GM18870 (cell line): ENCODE data around the gene KDM4E.
A peak's percentile ranks its signal among the peaks of the same experiment; 100 is the strongest.
"Not testable (repeated sequence)": the region's sequence is repeated elsewhere in the genome, so short reads cannot be mapped to it uniquely, and the experiment has no call there.

ENCODE experiments used
- ATAC-seq: cut with Tn5 transposase; IDR thresholded peaks from one replicate; pipeline ENCODE4 v1.9.1; 2021; ENCODE audit warnings: moderate library complexity; ENCODE audit not compliant: unreplicated experiment

The KDM4E gene

GRCh38 chr11:95049122-95049521 is 24.1 kb downstream of the KDM4E start, which contains the start of gene KDM4F:
Gene KDM4F, plus strand, starts transcription at chr11:95049422.
- not testable (repeated sequence) for ATAC-seq

- no peak for ATAC-seq
These were observed 25.6 kb downstream of the KDM4E start for GRCh38 chr11:95050595-95051202.

DNA sequence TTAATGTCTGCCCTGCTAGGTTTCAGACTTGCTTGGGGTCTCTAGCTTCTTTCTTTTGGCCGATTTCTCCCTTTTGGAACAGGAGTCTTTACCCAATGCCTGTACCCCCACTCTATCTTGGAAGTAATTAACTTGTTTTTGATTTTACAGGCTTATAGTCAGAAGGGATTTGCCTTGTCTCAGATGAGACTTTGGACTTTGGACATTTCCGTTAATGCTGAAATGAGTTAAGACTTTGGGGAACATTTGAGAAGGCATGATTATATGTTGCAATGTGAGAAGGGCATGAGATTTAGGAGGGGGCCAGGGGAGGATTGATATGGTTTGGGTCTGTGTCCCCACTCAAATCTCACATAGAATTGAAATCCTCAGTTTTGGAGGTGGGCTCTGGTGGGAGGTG is 29.3 kb downstream of the KDM4E start:
- no peak for ATAC-seq

DNA sequence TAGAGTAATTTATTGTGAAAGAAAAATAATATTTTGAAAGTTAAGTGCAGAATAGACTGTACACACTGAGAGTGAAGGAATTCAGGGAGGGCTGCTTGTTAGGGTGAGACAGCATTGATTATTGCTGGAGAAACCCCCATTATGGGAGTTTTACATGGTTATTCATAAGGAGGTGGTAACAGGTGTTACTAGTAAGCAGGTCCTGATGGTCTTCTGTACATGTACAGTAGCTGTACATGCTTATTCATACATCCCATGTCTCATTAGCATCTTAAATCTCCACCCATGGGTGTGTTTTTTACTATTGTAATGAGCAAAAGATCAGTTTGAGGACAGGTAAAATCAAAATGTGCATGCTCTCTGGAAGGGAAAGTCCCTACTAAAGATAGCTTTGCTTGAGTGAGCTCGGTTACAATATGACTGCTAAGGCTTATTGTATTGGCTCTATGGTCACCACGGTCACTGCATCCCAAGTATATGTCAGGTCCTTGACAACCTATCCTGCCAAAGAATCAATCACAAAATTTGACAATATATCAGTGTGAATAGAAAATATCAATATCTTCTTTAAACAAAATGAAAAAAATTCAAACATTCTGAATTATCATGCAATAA is 30.3 kb downstream of the KDM4E start:
- peak; percentile 97 for ATAC-seq

DNA sequence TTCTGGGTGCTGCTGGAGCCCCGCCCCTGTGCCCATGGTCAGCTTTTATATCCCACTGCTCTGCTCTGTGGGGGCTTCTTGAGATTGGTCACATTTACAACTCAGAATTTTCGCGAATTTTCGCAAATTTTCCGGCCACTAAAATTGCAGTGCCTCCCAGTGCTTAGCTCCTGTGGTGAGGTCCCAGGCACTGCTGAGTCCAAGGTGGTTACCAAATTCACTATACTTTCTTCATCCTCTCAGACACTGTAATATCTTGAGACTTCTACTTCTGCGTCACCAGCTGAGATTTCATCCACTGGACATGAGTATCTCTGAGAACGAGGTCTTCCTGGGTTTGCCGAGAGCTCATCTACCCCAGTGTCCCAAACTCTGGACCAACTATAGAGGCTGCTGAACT is 32.9 kb downstream of the KDM4E start:
- no peak for ATAC-seq

GRCh38 chr11:95058621-95059020 is 33.6 kb downstream of the KDM4E start:
- no peak for ATAC-seq

GRCh38 chr11:95059046-95059445 is 34.0 kb downstream of the KDM4E start:
- no peak for ATAC-seq

GRCh38 chr11:95065336-95065735 is 40.3 kb downstream of the KDM4E start:
- ATAC-seq = no peak

DNA sequence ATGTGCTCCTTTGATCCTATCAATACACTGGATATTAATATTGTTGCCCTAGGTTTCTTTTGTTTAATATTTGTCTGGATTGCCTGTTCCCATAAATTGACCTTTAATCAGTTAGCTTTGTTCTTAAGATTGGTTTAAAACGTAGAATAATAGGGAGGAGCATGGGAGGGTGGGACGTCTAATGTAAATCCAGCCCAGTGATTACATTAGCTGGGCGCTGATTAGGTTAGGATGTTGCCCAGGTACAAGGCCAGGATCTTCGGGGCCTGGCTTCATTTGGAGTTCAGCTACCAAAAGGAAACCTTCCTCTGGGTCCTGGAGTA is 41.6 kb downstream of the KDM4E start, which contains the start of gene SRSF8:
Gene SRSF8, plus strand, starts transcription at position 204 of the 323 bp plus-strand sequence. CDS start 308 bp downstream, outside the sequence.
- peak; percentile 36 for ATAC-seq

GRCh38 chr11:95067039-95067840 is 42.2 kb downstream of the KDM4E start:
- ATAC-seq = peak; percentile 49

- ATAC-seq = no peak
These were observed 42.8 kb downstream of the KDM4E start for GRCh38 chr11:95067841-95068219.

- ATAC-seq = peak; percentile 70
These were observed 43.5 kb downstream of the KDM4E start for GRCh38 chr11:95068549-95068948.

DNA sequence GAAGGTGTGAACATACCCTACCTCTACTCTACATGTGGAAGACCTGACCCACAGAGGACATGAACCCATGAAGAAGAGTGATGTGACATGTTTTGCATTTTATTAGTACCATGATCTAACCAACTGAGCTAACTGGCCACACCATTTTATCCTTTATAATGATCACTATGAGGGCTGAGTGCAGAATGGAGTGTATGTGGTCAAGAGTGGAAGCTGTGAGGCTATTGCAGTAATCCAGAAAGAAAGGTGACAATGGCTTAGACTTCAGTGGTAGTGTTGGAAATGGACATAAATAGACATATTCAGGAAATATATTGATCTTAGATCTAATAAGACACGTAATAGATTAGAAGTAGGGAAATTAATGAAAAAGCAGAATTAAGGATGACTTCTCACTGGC is 45.4 kb downstream of the KDM4E start:
- ATAC-seq = no peak

GRCh38 chr11:95072948-95073347 is 47.9 kb downstream of the KDM4E start:
- ATAC-seq = no peak

GRCh38 chr11:95074792-95075563 is 49.9 kb downstream of the KDM4E start:
- no peak for ATAC-seq

DNA sequence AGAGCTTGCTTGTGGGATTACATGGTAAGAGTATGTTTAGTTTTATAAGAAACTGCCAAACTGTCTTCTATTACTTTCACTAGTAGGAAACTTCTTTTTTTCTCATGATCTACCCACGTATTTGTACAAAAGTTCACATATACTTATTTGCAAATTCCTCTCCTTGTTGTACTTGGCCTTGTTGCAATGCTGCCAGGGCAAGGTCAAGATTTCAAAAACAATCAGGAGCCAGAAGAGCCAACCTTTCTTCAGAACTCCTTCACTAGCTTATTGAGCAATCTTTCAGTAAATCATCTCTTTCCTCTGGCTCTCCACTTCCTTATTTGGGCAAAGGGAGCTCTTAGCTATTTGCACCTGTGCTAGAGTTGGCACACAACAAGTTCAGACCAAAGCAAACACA is 51.4 kb downstream of the KDM4E start:
- ATAC-seq = no peak

GRCh38 chr11:95076981-95077380 is 51.9 kb downstream of the KDM4E start:
- ATAC-seq = no peak
